Medulla oblongata (tissue), 1 donor: ENCODE data around the gene LRAT.

Experiments used
- DNase-seq: peaks from one replicate; pipeline ENCODE4 v3.0.0-alpha.2; 2015; ENCODE audit errors: extremely low spot score

Gene LRAT

DNA sequence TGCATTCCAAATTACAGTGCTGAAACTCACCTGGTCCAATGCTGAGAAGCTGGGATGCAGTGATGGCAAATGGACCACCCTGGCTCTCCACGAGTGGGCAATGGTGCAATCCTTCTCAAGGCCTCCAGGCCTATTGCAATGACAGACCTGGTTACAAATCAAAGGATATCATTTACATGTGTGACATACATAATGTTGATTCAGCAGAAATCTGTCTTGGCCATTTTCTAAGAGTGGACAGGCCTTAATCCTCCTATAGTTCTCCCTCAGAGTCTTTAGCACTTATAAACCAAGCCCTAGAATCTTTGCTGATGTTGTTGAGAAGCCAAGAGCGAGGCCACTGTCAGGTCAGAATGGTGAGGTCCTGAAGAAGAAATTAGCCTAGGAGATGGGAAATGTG, 17.1 kb downstream of the LRAT start:
- no peak for DNase-seq

DNA sequence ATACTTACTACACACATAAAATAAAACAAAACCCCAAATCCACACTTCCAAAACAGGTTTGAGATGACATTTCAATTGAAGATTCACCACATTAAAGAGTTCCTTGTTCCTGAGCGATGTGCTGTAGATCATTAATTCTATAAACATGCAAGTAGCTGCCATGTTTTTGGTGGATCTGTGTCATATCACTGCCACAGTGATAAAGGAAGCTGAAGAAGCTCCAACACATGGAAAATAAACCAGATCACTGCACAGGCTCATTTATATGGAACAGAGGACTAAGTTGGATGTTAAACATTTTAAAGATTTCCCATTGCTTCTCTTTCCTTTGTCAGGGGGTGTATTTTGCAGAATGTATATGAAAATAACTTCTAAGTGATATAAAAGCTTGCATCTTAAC, 34.5 kb downstream of the LRAT start:
- no peak for DNase-seq

DNA sequence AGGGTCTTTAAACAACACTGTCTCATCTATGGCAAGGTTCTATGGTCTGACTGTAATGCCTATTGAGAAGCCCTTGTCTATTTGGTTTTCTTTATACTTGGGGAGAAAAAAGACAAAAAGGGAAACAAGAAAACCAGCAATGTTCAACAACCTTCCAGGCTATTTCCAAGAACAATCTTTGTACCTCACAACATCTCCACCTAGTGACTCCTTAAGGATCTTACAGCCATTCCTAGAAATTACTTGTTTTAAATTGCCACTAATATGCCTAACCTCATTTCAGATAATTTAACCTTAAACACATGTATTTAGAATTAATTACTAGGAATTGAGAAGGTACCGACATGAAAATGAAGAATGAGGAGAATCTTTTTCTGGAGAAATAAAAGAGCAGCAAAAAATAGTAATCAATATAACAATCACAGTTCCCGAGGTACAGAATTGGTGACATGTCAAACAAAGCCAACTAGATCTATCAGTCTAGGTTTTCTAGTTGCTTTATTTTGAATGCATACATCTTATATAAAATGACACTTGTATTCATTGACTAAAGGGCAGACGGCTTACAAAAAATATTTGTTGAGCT, 35.7 kb downstream of the LRAT start:
- peak; percentile 62 for DNase-seq

DNA sequence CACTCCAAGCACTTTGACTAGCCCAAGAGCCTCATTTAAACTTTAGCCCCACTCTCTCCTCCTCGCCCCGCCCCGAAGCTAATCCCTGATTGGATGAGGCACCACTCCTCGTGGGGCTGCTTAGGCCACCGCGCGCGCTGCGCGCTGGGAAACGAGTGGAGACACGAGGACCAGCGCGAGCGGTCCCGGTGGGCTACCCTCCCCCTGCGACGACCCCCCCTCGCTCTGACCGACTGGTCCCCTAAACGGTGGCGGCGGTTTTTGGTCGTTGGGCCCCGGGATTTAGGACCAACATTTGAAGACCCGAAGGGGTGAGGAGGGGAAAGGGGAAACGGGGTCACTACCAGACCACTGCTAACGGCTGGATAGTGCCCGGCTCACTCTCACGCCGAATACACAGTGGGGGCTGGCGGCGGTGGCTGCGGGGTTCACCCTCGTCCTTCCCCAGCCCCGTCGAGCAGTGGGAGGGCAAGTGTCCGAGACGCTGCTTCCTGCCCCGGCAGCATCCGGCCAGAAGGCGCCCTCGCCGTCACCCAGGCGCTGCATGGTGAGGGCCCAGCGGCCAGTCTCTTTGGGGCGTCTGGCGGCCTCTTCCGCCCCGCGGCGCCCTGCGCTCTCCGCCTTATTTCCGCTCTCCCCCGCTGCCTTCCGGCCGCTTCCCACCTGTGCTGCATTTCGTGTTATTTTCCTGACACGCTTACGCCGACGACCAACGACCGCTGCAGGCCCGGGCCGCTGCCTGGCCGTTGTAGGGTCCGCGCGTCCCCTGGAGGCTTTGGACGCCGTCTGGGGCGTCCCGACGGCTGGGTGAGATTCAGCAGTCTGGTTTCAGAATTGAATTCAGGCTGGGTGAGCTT, 37.6 kb downstream of the LRAT start, which contains the start of gene RBM46:
Gene RBM46, plus strand, starts transcription at position 147 of the 857 bp plus-strand sequence. CDS start 15,481 bp downstream, outside the sequence.
- DNase-seq = no peak

DNA sequence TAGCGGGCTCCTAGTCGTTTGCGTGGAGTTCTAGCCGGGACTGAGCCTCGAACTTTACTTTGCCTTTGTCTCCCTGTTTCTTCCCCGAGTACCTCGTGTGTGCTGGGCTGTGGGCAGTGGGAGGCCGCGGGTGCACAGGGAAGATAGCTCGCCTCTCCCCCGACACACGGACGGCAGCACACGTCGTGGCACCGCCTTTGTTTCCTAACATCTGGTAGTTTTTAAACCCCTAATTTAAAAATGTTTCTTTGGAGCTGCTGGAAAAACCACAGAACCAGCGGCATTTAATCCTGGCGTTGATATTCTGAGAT, 38.1 kb downstream of the LRAT start:
- DNase-seq = no peak
